Fibroblast of mammary gland (primary cell): ENCODE measurements around the gene FER1L5.

Source experiments
- DNase-seq: peaks from one replicate; pipeline ENCODE4 v3.0.0-alpha.2; 2010; ENCODE audit warnings: low read depth
- H3K4me3 ChIP-seq: 2 replicates; pipeline ENCODE4 v1.5.1; 2011; ENCODE audit warnings: low read depth, mild to moderate bottlenecking, low read length, moderate library complexity; ENCODE audit not compliant: control insufficient read depth
- TF ChIP-seq, protein P1 (sequence below): conservative IDR thresholded peaks from 2 replicates; pipeline ENCODE4 v1.5.1; 2011; ENCODE audit warnings: low read depth, low read length, inconsistent platforms; ENCODE audit not compliant: control insufficient read depth, insufficient read depth

Gene FER1L5

DNA sequence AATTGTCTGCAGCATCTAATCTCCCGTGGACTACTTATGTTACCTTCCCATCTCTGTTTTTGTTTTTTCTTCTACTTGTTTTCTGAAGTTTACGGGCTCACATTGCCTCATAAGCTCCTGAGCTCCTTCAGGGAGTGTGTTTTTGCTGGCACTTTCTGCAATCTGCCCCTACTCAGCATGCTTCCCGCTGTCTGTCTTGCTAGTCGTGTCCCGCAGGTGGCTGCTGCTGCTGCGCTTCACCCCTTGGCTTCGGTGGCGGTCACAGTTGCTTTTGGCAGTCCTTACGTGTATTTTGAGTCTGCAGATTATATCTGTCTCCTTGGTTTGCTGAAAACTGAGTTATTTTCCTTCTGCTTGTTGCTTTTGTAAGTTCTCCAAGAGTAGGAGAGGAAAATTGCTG, 37.3 kb downstream of the FER1L5 start:
- TF ChIP-seq, protein P1, sequence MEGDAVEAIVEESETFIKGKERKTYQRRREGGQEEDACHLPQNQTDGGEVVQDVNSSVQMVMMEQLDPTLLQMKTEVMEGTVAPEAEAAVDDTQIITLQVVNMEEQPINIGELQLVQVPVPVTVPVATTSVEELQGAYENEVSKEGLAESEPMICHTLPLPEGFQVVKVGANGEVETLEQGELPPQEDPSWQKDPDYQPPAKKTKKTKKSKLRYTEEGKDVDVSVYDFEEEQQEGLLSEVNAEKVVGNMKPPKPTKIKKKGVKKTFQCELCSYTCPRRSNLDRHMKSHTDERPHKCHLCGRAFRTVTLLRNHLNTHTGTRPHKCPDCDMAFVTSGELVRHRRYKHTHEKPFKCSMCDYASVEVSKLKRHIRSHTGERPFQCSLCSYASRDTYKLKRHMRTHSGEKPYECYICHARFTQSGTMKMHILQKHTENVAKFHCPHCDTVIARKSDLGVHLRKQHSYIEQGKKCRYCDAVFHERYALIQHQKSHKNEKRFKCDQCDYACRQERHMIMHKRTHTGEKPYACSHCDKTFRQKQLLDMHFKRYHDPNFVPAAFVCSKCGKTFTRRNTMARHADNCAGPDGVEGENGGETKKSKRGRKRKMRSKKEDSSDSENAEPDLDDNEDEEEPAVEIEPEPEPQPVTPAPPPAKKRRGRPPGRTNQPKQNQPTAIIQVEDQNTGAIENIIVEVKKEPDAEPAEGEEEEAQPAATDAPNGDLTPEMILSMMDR, result no peak
- DNase-seq, result no peak
- no peak overlapping the region for H3K4me3 ChIP-seq

DNA sequence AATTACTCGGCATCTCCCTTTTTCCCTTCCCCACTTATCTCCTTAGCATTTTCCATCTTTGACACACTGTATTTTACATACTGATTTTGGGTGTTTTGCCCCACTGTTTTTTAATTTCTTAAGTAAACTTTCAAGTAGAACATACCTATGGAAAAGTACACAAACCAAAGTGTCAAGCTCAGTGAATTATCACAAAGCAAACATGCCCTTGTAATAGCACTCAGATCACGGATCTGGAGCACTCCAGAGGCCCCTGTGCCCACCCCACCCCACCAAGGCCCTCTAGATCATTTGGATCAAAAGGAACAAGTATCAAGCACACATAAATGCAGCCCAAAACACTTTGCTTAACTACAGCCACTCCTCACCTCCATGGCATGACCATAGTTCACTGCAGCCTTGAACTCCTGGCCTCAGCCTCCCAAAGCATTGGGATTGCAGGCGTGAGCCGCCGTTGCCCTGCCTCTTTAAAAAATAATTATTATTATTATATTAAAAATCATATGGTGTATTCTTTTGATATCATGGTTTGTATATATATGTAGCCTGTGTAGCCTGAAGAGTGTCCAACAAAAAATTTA, 38.1 kb downstream of the FER1L5 start:
- no peak overlapping the region for H3K4me3 ChIP-seq
- TF ChIP-seq, protein P1, result no peak
- DNase-seq, result no peak

DNA sequence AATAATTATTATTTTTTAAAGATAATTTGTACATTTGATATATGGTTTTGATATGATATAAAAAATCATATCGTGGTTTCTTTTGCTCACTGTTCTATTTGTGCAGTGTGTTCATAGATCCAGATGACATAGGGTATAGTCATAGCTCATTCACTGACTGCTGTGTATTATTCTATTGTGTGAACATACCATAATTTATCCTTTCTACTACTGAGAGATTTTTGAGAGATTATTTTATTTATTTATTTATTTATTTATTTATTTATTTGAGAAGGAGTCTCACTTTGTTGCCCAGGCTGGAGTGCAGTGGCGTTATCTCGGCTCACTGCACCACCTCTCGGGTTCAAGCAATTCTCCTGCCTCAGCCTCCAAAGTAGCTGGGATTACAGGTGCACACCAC, 39.0 kb downstream of the FER1L5 start:
- H3K4me3 ChIP-seq, result no peak overlapping the region
- TF ChIP-seq, protein P1, result no peak
- no peak for DNase-seq

DNA sequence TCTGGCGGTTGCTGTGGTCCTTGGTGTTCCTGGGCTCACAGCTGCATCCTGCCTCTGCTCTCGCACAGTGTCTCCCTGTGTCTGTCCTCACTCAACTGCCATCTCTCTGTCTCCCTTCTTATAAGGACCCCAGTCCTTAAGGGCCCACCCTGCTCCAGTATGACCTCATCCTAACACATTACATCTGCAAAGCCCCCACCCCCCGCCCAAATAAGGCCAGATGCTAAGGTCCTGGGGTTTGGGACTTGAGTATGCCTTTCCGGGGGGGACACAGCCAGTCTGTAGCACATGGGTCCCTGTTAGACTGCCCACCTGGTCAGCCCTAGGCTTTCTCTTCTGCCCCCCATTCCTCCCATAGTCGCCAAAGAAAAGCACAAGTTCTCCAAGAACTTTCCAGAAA, 40.7 kb downstream of the FER1L5 start:
- H3K4me3 ChIP-seq, result no peak overlapping the region
- TF ChIP-seq, protein P1, result no peak
- no peak for DNase-seq

DNA sequence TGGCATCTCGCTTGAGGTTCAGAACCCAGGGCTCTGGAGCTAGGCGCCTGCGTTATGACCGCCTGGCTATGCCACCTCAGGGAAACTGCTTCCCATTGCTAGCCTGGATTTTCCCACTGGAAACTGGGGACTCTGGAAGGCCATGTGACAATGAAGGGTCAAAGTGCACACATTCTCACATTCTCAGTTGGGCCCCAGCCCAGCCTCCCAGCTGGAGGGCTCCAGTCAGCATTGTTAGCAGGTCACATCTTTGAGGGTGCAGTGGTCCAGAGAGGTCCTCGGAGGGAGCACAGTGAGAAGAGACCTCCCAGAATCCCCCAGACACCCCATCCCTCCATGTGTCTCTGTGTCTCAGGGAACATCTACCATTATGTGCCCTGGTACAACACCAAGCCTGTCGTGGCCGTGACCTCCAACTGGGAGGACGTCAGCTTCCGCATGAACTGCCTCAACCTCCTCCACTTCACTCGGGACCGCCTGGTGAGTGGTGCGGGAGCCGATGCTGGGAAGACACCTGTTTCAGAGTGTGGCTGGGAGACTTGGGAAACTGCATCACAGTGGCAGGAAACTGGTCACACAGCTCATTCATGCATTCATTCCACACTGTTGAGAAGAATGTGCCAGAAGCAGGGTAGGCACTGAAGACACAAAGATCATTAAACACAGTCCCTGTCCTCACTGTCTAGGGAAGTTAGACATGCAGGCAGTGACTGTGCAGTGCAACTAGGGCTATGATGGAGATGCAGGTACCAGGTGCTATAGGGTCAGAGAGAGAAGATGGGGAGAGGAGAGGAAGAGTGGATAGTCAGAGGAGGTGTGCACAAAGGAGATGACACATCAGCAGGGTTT, 41.6 kb downstream of the FER1L5 start:
- H3K4me3 ChIP-seq, result no peak overlapping the region
- no peak for DNase-seq
- TF ChIP-seq, protein P1, result no peak

DNA sequence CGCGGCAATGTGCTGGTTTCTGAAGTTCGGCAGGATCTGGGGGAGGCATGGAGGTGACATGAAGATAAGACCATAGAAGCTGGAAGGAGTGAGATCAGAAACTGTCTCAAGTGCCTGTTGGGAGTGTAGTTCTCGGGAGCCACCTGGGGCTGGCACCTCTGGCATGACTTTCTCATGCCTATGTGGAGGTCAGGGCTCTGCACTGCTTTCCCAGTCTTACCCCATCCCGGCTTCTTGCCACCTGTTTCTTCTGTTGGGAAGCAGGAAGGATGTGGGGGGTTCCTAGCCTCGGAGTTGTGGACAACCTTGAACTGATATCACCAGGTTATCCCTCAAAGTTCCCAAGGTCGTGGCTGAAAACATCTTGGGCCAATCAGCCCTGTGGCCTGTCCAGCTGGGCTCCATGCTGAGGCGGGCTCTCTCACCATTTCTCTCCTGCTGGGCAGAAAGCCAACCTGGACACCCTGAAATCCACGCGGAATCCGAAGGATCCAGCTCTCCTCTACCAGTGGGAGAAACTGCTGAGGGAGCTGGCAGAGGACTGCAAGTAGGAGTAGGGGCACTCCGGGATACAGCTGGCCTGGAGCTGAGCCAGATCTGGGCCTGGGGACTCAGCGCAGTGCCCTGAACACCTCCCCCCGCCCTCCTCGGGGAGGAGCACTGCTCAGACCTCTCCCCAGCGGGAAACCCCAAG, 42.5 kb downstream of the FER1L5 start:
- H3K4me3 ChIP-seq, result no peak overlapping the region
- TF ChIP-seq, protein P1, result no peak

More for the DNA sequence above, 42.5 kb downstream of the FER1L5 start:
- DNase-seq, result no peak
